Adrenal gland (tissue), 5 donors: ENCODE results near the gene GON4L.

ENCODE experiments used
- CTCF ChIP-seq, 6 experiments: fragments of 450-650 bp in 4 of 6; fragments of 200-600 bp in 2 of 6; sonication (generic) in 1 of 6; IDR thresholded peaks; 1 replicate in 5 of 6; 2 replicates in 1 of 6; pipeline versions ENCODE4 v1.5.1 to v1.8.0; 2016 to 2021; ENCODE audit warnings: antibody characterized with exemption in 6 of 6, mild to moderate bottlenecking in 2 of 6, moderate library complexity in 1 of 6
- POLR2A ChIP-seq, 2 donors: fragments of 450-650 bp; IDR thresholded peaks; one replicate each; pipeline ENCODE4 v1.6.1; 2017; ENCODE audit warnings: antibody characterized with exemption in 2 of 2, mild to moderate bottlenecking in 2 of 2, moderate library complexity in 1 of 2
- donor health status: DM: no; HTN: no; CAD: no.

- no peak for TF ChIP-seq POLR2A (IDR thresholded peaks at IDR 0.05)
- no peak for TF ChIP-seq CTCF (IDR thresholded peaks at IDR 0.05)
These were observed 4.0 kb upstream of the GON4L start for GRCh38 chr1:155860970-155861510.
